GM04504 (cell line): ENCODE data around the gene MDFIC.

ENCODE experiments used
- DNase-seq: peaks from one replicate; pipeline ENCODE4 v3.0.0-alpha.2; 2012; ENCODE audit warnings: low read depth

The MDFIC gene

GRCh38 chr7:115040057-115040456, 118.2 kb downstream of the MDFIC start:
- DNase-seq, result no peak

- no peak for DNase-seq
Measured at GRCh38 chr7:115040495-115040894, 118.6 kb downstream of the MDFIC start.

- DNase-seq, result no peak
Measured at GRCh38 chr7:115042596-115042995, 120.7 kb downstream of the MDFIC start.

GRCh38 chr7:115043605-115044004, 121.7 kb downstream of the MDFIC start:
- DNase-seq, result no peak

GRCh38 chr7:115044224-115044623, 122.3 kb downstream of the MDFIC start:
- no peak for DNase-seq

GRCh38 chr7:115047958-115048720, 126.2 kb downstream of the MDFIC start:
- DNase-seq, result peak; percentile 13

- no peak for DNase-seq
Measured at GRCh38 chr7:115052706-115053105, 130.8 kb downstream of the MDFIC start.

- DNase-seq, result no peak
Measured at GRCh38 chr7:115054478-115055065, 132.7 kb downstream of the MDFIC start.

GRCh38 chr7:115056019-115056418, 134.1 kb downstream of the MDFIC start:
- DNase-seq, result no peak

- no peak for DNase-seq
Measured at GRCh38 chr7:115058726-115059125, 136.8 kb downstream of the MDFIC start.

- no peak for DNase-seq
Measured at GRCh38 chr7:115059321-115059720, 137.4 kb downstream of the MDFIC start.

GRCh38 chr7:115060095-115060870, 138.4 kb downstream of the MDFIC start:
- no peak for DNase-seq

- DNase-seq, result no peak
Measured at GRCh38 chr7:115066050-115066449, 144.2 kb downstream of the MDFIC start.

- DNase-seq, result no peak
Measured at GRCh38 chr7:115066634-115067033, 144.7 kb downstream of the MDFIC start.

- DNase-seq, result no peak
Measured at GRCh38 chr7:115068220-115068619, 146.3 kb downstream of the MDFIC start.
